LNCaP clone FGC (cell line): ENCODE measurements around the gene MBTPS2.
"Not testable (repeated sequence)": the region's sequence is repeated elsewhere in the genome, so short reads cannot be mapped to it uniquely, and the experiment has no call there.

ENCODE experiments used
- DNase-seq: peaks from one replicate; pipeline ENCODE4 v3.0.0-alpha.2; 2011; ENCODE audit warnings: low read depth
- H3K4me3 ChIP-seq: 2 replicates; pipeline ENCODE4 v1.5.1; 2011; ENCODE audit warnings: mild to moderate bottlenecking, low read depth, low read length, control low read depth
- TF ChIP-seq, protein P1 (sequence below): IDR thresholded peaks from 2 replicates; pipeline ENCODE4 v1.5.1; 2012; ENCODE audit warnings: mild to moderate bottlenecking; ENCODE audit not compliant: control insufficient read depth, insufficient read depth; ENCODE audit errors: extremely low read depth

Gene MBTPS2

DNA sequence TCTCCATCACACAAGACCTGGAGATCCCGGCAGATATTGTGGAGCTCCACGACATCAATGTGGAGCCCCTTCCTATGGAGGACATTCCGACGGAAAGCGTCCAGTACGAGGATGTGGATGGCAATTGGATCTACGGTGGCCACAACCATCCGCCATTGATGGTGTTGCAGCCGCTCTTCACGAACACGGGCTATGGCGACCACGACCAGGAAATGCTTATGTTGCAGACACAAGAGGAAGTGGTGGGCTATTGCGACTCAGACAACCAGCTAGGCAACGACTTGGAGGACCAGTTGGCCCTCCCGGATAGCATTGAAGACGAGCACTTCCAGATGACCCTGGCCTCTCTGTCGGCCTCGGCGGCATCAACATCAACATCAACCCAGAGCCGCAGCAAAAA is 17.1 kb downstream of the MBTPS2 start:
- DNase-seq = no peak
- TF ChIP-seq, protein P1, sequence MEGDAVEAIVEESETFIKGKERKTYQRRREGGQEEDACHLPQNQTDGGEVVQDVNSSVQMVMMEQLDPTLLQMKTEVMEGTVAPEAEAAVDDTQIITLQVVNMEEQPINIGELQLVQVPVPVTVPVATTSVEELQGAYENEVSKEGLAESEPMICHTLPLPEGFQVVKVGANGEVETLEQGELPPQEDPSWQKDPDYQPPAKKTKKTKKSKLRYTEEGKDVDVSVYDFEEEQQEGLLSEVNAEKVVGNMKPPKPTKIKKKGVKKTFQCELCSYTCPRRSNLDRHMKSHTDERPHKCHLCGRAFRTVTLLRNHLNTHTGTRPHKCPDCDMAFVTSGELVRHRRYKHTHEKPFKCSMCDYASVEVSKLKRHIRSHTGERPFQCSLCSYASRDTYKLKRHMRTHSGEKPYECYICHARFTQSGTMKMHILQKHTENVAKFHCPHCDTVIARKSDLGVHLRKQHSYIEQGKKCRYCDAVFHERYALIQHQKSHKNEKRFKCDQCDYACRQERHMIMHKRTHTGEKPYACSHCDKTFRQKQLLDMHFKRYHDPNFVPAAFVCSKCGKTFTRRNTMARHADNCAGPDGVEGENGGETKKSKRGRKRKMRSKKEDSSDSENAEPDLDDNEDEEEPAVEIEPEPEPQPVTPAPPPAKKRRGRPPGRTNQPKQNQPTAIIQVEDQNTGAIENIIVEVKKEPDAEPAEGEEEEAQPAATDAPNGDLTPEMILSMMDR = no peak
- no peak overlapping the region for H3K4me3 ChIP-seq

DNA sequence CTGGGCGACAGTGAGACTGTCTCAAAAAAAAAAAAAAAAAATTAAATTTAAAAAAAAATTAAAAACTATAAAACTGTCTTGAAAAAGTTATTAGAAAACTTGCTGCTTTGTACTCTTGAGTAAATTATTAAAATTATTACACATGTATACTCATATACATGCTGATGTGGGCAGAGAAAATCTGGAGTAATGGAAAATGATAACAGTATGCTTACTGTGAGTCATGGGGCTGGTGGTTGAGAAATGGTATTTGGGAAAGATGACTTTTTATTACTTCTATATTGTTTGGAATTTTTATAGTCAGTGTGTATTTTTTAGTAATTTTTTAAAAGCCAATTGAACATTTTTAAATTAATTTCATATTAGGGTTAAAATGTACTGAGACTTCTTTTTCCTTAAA is 23.8 kb downstream of the MBTPS2 start:
- TF ChIP-seq, protein P1 = no peak
- no peak for DNase-seq
- no peak overlapping the region for H3K4me3 ChIP-seq

DNA sequence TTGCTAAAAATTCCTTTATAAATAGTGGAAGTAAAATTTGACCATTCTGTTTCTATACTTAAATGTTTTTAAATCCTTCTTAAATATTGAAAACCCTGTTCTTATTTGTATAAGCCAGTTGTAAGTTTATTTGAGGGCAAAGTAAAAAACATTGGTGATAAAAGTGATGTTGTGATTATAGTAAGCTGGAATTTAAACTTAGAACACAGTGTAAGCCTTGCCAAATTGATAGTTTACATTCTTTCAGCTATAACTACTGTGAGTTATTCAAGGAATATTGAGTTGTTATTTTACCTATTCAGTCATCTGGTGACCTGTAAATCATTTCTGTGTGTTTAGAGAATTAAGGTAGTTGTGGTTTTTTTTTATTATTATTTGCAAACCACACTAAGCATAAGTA is 26.0 kb downstream of the MBTPS2 start:
- TF ChIP-seq, protein P1 = no peak
- DNase-seq = no peak
- H3K4me3 ChIP-seq = no peak overlapping the region

GRCh38 chrX:21870494-21870893 is 31.1 kb downstream of the MBTPS2 start:
- H3K4me3 ChIP-seq = no peak overlapping the region
- TF ChIP-seq, protein P1 = no peak
- no peak for DNase-seq

DNA sequence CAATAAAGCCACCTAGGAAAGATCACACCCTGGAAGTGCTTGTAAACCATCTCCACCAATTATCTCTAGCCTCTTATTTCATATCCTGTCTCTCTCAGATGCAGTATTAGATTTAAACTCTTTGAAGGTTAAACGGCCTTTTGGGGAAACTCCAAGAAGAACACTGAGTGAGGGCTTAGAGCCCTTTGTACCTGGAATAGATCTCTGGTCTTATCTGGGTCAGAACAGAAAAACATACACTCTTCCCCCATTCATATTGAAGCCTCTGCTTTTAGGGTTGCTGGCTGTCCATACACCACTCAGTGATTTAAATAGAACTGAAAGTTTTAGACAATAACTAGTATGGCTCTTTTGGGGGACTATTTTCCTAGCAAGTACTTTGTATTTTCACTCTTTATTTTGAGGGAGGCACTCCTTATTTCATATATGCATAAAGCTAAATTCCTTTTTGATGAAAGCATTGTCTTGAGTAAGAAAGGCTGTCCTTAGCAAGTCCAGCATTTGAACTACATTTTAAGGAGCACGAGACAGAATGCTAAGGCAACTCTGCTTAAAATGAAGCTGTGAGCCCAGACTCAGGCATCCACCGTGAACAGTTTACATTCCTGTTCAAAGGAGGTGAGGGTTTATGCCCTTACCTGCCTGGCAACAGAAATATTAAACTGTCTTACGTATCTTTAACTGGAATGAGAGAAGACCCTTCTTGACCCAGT is 33.8 kb downstream of the MBTPS2 start:
- no peak overlapping the region for H3K4me3 ChIP-seq
- TF ChIP-seq, protein P1 = no peak
- DNase-seq = no peak

- not testable (repeated sequence) for H3K4me3 ChIP-seq, DNase-seq
Observed at GRCh38 chrX:21874182-21874581, 34.8 kb downstream of the MBTPS2 start.

DNA sequence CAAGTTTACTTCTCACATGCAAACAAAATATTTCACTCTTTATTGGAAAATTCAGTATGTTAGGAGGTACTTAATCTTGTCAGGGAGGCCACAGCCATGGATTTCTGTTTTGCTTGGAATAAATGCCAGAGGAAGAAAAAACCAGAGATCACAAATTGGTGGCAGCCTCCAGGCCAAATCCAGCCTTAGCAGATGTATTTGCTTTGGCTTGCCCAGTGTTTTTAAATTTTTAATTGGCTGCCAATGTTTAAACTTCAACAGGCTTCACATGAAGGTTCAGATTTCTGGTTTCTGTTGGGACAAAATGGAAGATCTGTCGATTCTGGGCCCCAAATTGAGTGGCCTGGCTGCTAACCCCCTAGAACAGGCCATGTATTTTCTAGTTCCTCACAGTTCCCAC is 35.6 kb downstream of the MBTPS2 start:
- TF ChIP-seq, protein P1 = no peak
- H3K4me3 ChIP-seq = no peak overlapping the region
- peak; percentile 46 for DNase-seq
